HepG2 (cell line): Measurements from ENCODE around the gene TST. TPM values are rescaled to one million over a fixed set of nuclear protein-coding genes. Genes with fewer than 3 reads are reported as not detected.

Experiments used
- AKAP8 ChIP-seq: sonication (generic); formaldehyde crosslinking; IDR thresholded peaks from 2 replicates; pipeline ENCODE4 v1.5.1; 2020; ENCODE audit warnings: mild to moderate bottlenecking, missing genetic modification reagents
- FOXJ3 ChIP-seq: sonication (generic); formaldehyde crosslinking; IDR thresholded peaks from 2 replicates; pipeline ENCODE4 v1.4.0; 2020; ENCODE audit warnings: missing genetic modification reagents, mild to moderate bottlenecking, borderline replicate concordance
- HCFC1 ChIP-seq: fragments of 150-350 bp; IDR thresholded peaks from 2 replicates; pipeline ENCODE4 v1.6.1; 2014; ENCODE audit warnings: low read depth, low read length
- HNRNPUL1 ChIP-seq: fragments of 200-400 bp; formaldehyde crosslinking; IDR thresholded peaks from 2 replicates; pipeline ENCODE4 v1.6.1; 2017; ENCODE audit warnings: low read depth, mild to moderate bottlenecking, low read length, moderate library complexity
- IRX3 ChIP-seq: sonication (generic); formaldehyde crosslinking; IDR thresholded peaks from 2 replicates; pipeline ENCODE4 v1.8.1; 2023; ENCODE audit warnings: mild to moderate bottlenecking, low read depth, missing genetic modification reagents, borderline replicate concordance
- KAT2B ChIP-seq: fragments of 150-350 bp; IDR thresholded peaks from 2 replicates; pipeline ENCODE4 v1.6.1; 2014; ENCODE audit warnings: low read depth, low read length, borderline replicate concordance
- KDM2A ChIP-seq: sonication (generic); formaldehyde crosslinking; IDR thresholded peaks from 2 replicates; pipeline ENCODE4 v1.4.0; 2020; ENCODE audit warnings: low read depth, missing genetic modification reagents, borderline replicate concordance
- MED1 ChIP-seq: sonication (generic); formaldehyde crosslinking; IDR thresholded peaks from 2 replicates; pipeline ENCODE4 v1.4.0; 2020; ENCODE audit warnings: missing genetic modification reagents
- MYNN ChIP-seq: sonication (generic); formaldehyde crosslinking; IDR thresholded peaks from 2 replicates; pipeline ENCODE4 v1.4.0; 2020; ENCODE audit warnings: mild to moderate bottlenecking, low read depth, missing genetic modification reagents
- POLR2A ChIP-seq, 2 experiments: IDR thresholded peaks; 2 replicates each; pipeline ENCODE4 v1.6.1; 2011; ENCODE audit warnings: low read depth in 2 of 2, low read length in 2 of 2, mild to moderate bottlenecking in 1 of 2, moderate library complexity in 1 of 2; ENCODE audit not compliant: insufficient read depth in 1 of 2
- POLR2G ChIP-seq: fragments of 200-400 bp; formaldehyde crosslinking; IDR thresholded peaks from 2 replicates; pipeline ENCODE4 v1.6.1; 2018; ENCODE audit warnings: mild to moderate bottlenecking, low read depth, low read length, moderate library complexity
- PPARG ChIP-seq: conservative IDR thresholded peaks from 2 replicates; pipeline ENCODE4 v1.6.1; 2016; ENCODE audit warnings: missing biosample characterization, missing genetic modification reagents
- RARG ChIP-seq: sonication (generic); formaldehyde crosslinking; IDR thresholded peaks from 2 replicates; pipeline ENCODE4 v1.4.0; 2020; ENCODE audit warnings: low read depth, mild to moderate bottlenecking, missing genetic modification reagents
- SALL2 ChIP-seq: sonication (generic); formaldehyde crosslinking; IDR thresholded peaks from 2 replicates; pipeline ENCODE4 v1.8.1; 2023; ENCODE audit warnings: mild to moderate bottlenecking, missing genetic modification reagents, inconsistent platforms
- SCMH1 ChIP-seq: sonication (generic); formaldehyde crosslinking; IDR thresholded peaks from 2 replicates; pipeline ENCODE4 v1.9.0; 2021; ENCODE audit warnings: missing genetic modification reagents, mild to moderate bottlenecking, borderline replicate concordance
- SRSF1 ChIP-seq: fragments of 200-400 bp; formaldehyde crosslinking; optimal IDR thresholded peaks from 2 replicates; pipeline ENCODE3; 2017; ENCODE audit warnings: mild to moderate bottlenecking, low read depth, low read length, moderate library complexity
- TARDBP ChIP-seq: sonication (generic); formaldehyde crosslinking; IDR thresholded peaks from 2 replicates; pipeline ENCODE4 v1.8.0; 2022; ENCODE audit warnings: mild to moderate bottlenecking, missing genetic modification reagents
- TIGD3 ChIP-seq: sonication (generic); formaldehyde crosslinking; IDR thresholded peaks from 2 replicates; pipeline ENCODE4 v1.5.1; 2020; ENCODE audit warnings: mild to moderate bottlenecking, missing genetic modification reagents, borderline replicate concordance
- TRIM24 ChIP-seq: sonication (generic); formaldehyde crosslinking; IDR thresholded peaks from 2 replicates; pipeline ENCODE4 v1.8.0; 2022; ENCODE audit warnings: mild to moderate bottlenecking, missing genetic modification reagents
- ZFP91 ChIP-seq: sonication (generic); formaldehyde crosslinking; IDR thresholded peaks from 2 replicates; pipeline ENCODE4 v1.9.0; 2022; ENCODE audit warnings: missing genetic modification reagents, mild to moderate bottlenecking, borderline replicate concordance
- ZNF292 ChIP-seq: sonication (generic); formaldehyde crosslinking; IDR thresholded peaks from 2 replicates; pipeline ENCODE4 v1.8.1; 2022; ENCODE audit warnings: mild to moderate bottlenecking, low read depth, missing genetic modification reagents, borderline replicate concordance
- ZNF432 ChIP-seq: sonication (generic); formaldehyde crosslinking; IDR thresholded peaks from 2 replicates; pipeline ENCODE4 v1.5.0; 2020; ENCODE audit warnings: missing genetic modification reagents, mild to moderate bottlenecking, borderline replicate concordance
- ZNF710 ChIP-seq: sonication (generic); formaldehyde crosslinking; IDR thresholded peaks from 2 replicates; pipeline ENCODE4 v1.5.0; 2020; ENCODE audit warnings: mild to moderate bottlenecking, missing genetic modification reagents, borderline replicate concordance
- ZNF770 ChIP-seq: sonication (generic); formaldehyde crosslinking; IDR thresholded peaks from 2 replicates; pipeline ENCODE4 v1.5.0; 2020; ENCODE audit warnings: mild to moderate bottlenecking, missing genetic modification reagents
- polyA plus RNA-seq, 8 experiments: library from polyadenylated mRNA; depleted of rRNA in 3 of 8; stranded (reverse) in 7 of 8; unstranded in 1 of 8; fragments of >200 nt; fragmentation: Illumina TruSeq in 4 of 8; extraction: Trizol in 4 of 8; gene quantifications; 2 replicates each; pipeline versions ENCODE4 v1.2.1 to v1.2.3, GENCODE V29; 2011 to 2016; ENCODE audit warnings: low read depth in 4 of 8, missing spikeins in 1 of 8, mixed read lengths in 1 of 8; ENCODE audit not compliant: insufficient read depth in 1 of 8
- total RNA-seq, 5 experiments: library from RNA; depleted of rRNA; stranded (reverse); fragments of >200 nt; fragmentation: Illumina TruSeq; extraction: Trizol; gene quantifications; 2 replicates each; pipeline ENCODE4 v1.2.3, GENCODE V29; 2016; ENCODE audit warnings: low read depth in 1 of 5

Gene TST
- total and polyA plus RNA-seq, 2 of the 13 experiments (the other 11 are each of a cell fraction or from before 2014, with no cell fraction given), result 44.6 to 63.6 TPM

GRCh38 chr22:37018086-37018814, 997 bp downstream of the TST start (continued):
- TF ChIP-seq MYNN, result no peak
- TF ChIP-seq AKAP8 (CRISPR knock-in tag), result no peak
- no peak for TF ChIP-seq FOXJ3 (CRISPR knock-in tag)
- peak; percentile 48 for TF ChIP-seq SRSF1
- TF ChIP-seq SALL2, result no peak
- TF ChIP-seq ZNF432 (CRISPR knock-in tag), result no peak
- TF ChIP-seq IRX3, result no peak
- no peak for TF ChIP-seq POLR2A (IDR thresholded peaks at IDR 0.05; ENCODE audit: insufficient read depth in 1 of 2, low read depth in 2 of 2, low read length in 2 of 2)
- no peak for TF ChIP-seq HNRNPUL1
- no peak for TF ChIP-seq HCFC1
- TF ChIP-seq ZNF710 (CRISPR knock-in tag), result no peak
- TF ChIP-seq KAT2B, result no peak
- no peak for TF ChIP-seq SCMH1 (CRISPR knock-in tag)
- no peak; the same call in 1 of the 2 replicates for TF ChIP-seq ZFP91 (CRISPR knock-in tag)
- TF ChIP-seq POLR2G, result peak; percentile 15; the same call in 1 of the 2 replicates
- TF ChIP-seq TIGD3 (CRISPR knock-in tag), result no peak
- TF ChIP-seq TARDBP (CRISPR knock-in tag), result no peak
- no peak for TF ChIP-seq ZNF292 (CRISPR knock-in tag)
- TF ChIP-seq KDM2A (CRISPR knock-in tag), result no peak
- TF ChIP-seq TRIM24 (CRISPR knock-in tag), result no peak
- TF ChIP-seq PPARG (CRISPR knock-in tag), result no peak
- peak; percentile 44; the same call in 1 of the 2 replicates for TF ChIP-seq MED1 (CRISPR knock-in tag)
- no peak for TF ChIP-seq RARG
- TF ChIP-seq ZNF770 (CRISPR knock-in tag), result no peak
